ENCODE results near the gene C17orf113. TPM values are rescaled to one million over a fixed set of nuclear protein-coding genes. Genes with fewer than 3 reads are reported as not detected.

Gene C17orf113
- total and polyA plus RNA-seq, 2 of the 13 experiments (the other 11 are each of a cell fraction or from before 2014, with no cell fraction given): 0.87 to 1.1 TPM

DNA sequence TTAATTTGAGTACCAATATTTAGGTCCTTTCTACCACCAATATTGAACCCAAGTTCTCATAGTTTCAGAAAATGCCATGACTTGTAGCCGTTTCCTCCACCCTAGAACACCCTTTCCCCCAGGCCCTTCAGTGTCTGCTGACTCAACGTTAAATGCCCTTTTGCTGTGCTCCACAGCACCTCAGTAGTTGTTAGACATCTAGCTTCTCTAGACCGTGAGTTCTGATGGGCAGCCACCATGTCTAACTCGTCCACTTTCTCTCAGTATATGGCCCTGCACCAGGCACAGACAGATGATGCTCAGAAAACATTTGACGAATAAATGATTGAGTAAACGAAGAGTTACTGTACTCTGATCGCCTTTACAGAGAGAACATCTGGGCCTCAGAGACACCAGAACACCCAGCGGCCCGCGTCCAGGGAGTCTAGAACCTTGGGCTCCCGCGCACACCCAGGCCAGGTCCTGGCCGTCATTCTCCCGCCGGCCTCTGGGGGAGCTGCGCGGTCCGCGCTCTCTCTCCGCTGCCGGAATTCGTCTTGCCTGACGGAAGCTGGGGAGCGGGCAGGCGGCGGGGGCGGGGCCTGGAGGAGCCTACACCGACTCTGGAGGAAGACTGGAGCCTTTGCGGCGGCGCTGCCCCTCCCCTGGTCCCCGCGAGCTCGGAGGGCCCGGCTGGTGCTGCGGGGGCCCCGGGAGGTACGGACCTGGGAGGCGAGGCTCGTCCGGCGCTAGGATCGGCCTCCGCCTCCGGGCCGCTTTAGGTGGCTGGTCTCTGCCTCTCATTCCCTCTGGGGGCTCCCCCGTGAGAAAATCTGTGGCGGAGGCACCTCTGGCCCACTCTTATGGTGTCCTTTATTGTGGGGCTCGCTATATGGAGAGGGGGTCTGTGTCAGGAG lies 30.6 kb downstream of the C17orf113 start, which contains the start of gene NKIRAS2 (continued):
- TF ChIP-seq TBX2 (CRISPR knock-in tag; IDR thresholded peaks at IDR 0.05; ENCODE audit: borderline replicate concordance) (peak; percentile 98), ZNF766 (CRISPR knock-in tag; IDR thresholded peaks at IDR 0.05; ENCODE audit: borderline replicate concordance) (peak; percentile 89; the same call in 1 of the 2 replicates), THAP8 (CRISPR knock-in tag; IDR thresholded peaks at IDR 0.05; ENCODE audit: borderline replicate concordance) (no peak; the same call in 1 of the 2 replicates), ZNF225 (CRISPR knock-in tag; IDR thresholded peaks at IDR 0.05) (peak; percentile 83; the same call in 1 of the 2 replicates), ZNF761 (CRISPR knock-in tag; conservative IDR thresholded peaks at IDR 0.05) (peak; percentile 70; the same call in 1 of the 2 replicates), REST (IDR thresholded peaks at IDR 0.05; ENCODE audit: borderline replicate concordance in 1 of 2, low read depth in 1 of 2, low read length in 2 of 2) (peak in 1 of 2 experiments; percentile 67; a peak in 1 of 4 replicates), ATF7-NPFF (CRISPR knock-in tag; IDR thresholded peaks at IDR 0.05; ENCODE audit: low read depth) (no peak), ZNF570 (CRISPR knock-in tag; IDR thresholded peaks at IDR 0.05; ENCODE audit: borderline replicate concordance) (no peak), HBP1 (CRISPR knock-in tag; IDR thresholded peaks at IDR 0.05; ENCODE audit: low read depth) (peak; percentile 63; the same call in 1 of the 2 replicates), SALL1 (CRISPR knock-in tag; IDR thresholded peaks at IDR 0.05) (peak; percentile 93), GATAD1 (CRISPR knock-in tag; IDR thresholded peaks at IDR 0.05) (peak; percentile 98), FOXA1 (IDR thresholded peaks at IDR 0.05) (no peak), FOXA1 (CRISPR knock-in tag; IDR thresholded peaks at IDR 0.05) (peak; percentile 10; the same call in 1 of the 2 replicates), HCFC1 (IDR thresholded peaks at IDR 0.05; ENCODE audit: low read depth, low read length) (peak; percentile 62; the same call in 1 of the 2 replicates)
- TF ChIP-seq, protein P1, sequence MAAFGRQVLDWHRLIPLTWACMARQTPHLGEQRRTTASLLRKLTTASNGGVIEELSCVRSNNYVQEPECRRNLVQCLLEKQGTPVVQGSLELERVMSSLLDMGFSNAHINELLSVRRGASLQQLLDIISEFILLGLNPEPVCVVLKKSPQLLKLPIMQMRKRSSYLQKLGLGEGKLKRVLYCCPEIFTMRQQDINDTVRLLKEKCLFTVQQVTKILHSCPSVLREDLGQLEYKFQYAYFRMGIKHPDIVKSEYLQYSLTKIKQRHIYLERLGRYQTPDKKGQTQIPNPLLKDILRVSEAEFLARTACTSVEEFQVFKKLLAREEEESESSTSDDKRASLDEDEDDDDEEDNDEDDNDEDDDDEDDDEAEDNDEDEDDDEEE (CRISPR knock-in tag; IDR thresholded peaks at IDR 0.05): no peak
- TF ChIP-seq, protein P2, sequence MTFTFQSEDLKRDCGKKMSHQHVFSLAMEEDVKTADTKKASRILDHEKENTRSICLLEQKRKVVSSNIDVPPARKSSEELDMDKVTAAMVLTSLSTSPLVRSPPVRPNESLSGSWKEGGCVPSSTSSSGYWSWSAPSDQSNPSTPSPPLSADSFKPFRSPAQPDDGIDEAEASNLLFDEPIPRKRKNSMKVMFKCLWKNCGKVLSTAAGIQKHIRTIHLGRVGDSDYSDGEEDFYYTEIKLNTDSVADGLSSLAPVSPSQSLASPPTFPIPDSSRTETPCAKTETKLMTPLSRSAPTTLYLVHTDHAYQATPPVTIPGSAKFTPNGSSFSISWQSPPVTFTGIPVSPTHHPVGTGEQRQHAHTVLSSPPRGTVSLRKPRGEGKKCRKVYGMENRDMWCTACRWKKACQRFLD (CRISPR knock-in tag; IDR thresholded peaks at IDR 0.05; ENCODE audit: borderline replicate concordance): peak; percentile 53; the same call in 1 of the 2 replicates
- TF ChIP-seq, protein P3, sequence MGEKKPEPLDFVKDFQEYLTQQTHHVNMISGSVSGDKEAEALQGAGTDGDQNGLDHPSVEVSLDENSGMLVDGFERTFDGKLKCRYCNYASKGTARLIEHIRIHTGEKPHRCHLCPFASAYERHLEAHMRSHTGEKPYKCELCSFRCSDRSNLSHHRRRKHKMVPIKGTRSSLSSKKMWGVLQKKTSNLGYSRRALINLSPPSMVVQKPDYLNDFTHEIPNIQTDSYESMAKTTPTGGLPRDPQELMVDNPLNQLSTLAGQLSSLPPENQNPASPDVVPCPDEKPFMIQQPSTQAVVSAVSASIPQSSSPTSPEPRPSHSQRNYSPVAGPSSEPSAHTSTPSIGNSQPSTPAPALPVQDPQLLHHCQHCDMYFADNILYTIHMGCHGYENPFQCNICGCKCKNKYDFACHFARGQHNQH (CRISPR knock-in tag; IDR thresholded peaks at IDR 0.05): peak; percentile 95; the same call in 1 of the 2 replicates

All from HepG2 (cell line).